HUES6 (cell line): ENCODE results near the gene JAZF1.

ENCODE experiments used
- H3K27ac ChIP-seq: 2 replicates; pipeline ENCODE4 v1.7.0; 2013; ENCODE audit warnings: low read depth, mild to moderate bottlenecking, low read length, inconsistent platforms
- H3K27me3 ChIP-seq: 2 replicates; pipeline ENCODE4 v1.6.1; 2013; ENCODE audit warnings: low read length; ENCODE audit not compliant: control insufficient read depth, insufficient read depth
- H3K36me3 ChIP-seq: 2 replicates; pipeline ENCODE4 v1.6.1; 2013; ENCODE audit warnings: low read length; ENCODE audit not compliant: control insufficient read depth, insufficient read depth
- H3K4me1 ChIP-seq: 2 replicates; pipeline ENCODE4 v1.6.1; 2013; ENCODE audit warnings: low read length; ENCODE audit not compliant: control insufficient read depth, insufficient read depth
- H3K4me3 ChIP-seq: 2 replicates; pipeline ENCODE4 v1.5.1; 2013; ENCODE audit warnings: low read depth, low read length
- H3K9ac ChIP-seq: one replicate; pipeline ENCODE4 v1.6.1; 2013; ENCODE audit warnings: mild to moderate bottlenecking, low read length
- H3K9me3 ChIP-seq: 2 replicates; pipeline ENCODE4 v1.6.1; 2013; ENCODE audit warnings: low read depth, low read length; ENCODE audit not compliant: control insufficient read depth, insufficient read depth

JAZF1 gene

DNA sequence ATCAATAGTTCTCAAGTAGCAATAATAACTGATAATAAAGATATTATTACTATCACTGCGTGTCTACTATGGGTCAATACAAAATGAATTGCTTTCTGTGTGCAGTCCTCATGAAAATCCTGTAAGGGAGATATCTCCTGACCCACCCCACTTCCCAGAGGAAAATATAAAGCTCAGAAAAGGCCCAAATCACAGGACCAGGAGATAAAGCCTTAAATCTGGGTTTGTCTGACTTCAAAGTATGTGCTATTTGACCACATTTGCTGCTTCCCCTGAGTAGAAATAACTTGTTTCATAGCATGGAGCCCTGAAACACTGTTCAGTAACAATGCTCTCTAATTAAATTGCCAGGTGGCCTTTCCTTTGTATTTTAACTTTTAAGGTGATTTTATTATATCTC, 174.1 kb downstream of the JAZF1 start:
- H3K4me1 ChIP-seq: peaks cover 4% of the 10 kb centered on the region; the same call in 1 of the 2 replicates
- H3K27ac ChIP-seq: no peak overlapping the region
- H3K36me3 ChIP-seq: no peaks in the 10 kb centered on the region
- H3K9ac ChIP-seq: no peak overlapping the region
- no peaks in the 10 kb centered on the region for H3K9me3 ChIP-seq
- no peak overlapping the region for H3K4me3 ChIP-seq
- no peaks in the 10 kb centered on the region for H3K27me3 ChIP-seq

DNA sequence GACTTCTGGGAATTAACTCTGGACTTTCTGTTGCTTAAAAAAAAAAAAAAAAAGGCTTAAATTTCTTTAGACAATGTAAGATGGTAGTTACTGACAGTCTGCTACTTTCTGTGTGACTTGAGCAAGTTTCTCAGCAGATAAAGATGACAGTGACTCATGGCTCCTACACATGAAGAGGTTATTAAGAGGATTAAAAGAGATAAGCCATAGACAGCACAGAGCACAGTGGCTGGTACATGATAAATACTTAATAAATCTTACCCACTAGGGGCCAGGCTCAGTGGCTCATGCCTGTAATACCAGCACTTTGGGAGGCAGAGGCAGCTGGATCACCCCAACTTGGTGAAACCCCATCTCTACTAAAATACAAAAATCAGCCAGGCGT, 174.8 kb downstream of the JAZF1 start:
- Histone ChIP-seq H3K36me3 (no peaks in the 10 kb centered on the region), H3K4me3 (no peak overlapping the region), H3K9ac (no peak overlapping the region), H3K27me3 (no peaks in the 10 kb centered on the region), H3K9me3 (no peaks in the 10 kb centered on the region), H3K27ac (no peak overlapping the region), H3K4me1 (peaks cover 4% of the 10 kb centered on the region; the same call in 1 of the 2 replicates)

DNA sequence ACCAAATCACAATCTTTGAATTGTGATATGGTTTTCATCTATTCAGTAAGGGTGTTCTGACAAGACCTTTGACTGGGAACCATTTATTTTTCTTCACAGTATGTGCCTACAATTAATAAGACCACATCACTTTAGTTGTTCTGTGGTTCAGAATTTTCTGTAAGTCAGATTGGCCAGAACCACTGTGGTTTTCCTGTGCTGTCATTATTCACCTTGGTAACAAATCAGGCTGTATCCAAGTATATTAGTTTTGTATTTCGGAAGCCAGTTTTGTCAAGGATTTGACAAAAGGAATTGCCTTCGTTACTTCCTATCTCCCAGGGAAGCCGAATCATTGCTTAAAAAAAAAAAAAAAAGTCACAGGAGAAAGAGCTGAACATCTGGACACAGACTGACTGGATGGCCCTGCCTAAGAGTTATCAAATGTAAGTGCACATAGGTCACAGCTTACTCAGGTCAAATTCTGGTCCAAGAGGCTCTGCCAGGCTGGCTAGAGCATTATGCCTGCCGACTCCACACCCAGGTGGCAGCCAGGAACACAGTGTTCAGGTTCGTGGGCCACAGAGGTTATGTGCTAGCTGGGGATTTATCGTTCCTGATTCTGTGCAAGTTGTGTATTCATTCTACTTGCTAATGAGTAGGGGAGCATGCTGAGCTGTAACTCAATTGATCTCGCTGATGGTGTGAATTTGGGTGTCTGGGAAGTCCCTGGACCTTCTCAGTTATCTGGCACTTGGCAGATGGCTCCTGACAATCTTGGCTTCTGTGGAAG, 175.3 kb downstream of the JAZF1 start:
- no peak overlapping the region for H3K4me3 ChIP-seq
- peak overlapping the region; percentile 6; the same call in 1 of the 2 replicates for H3K27ac ChIP-seq
- H3K9me3 ChIP-seq: no peaks in the 10 kb centered on the region
- H3K4me1 ChIP-seq: peaks cover 4% of the 10 kb centered on the region; the same call in 1 of the 2 replicates
- no peak overlapping the region for H3K9ac ChIP-seq
- no peaks in the 10 kb centered on the region for H3K36me3 ChIP-seq
- no peaks in the 10 kb centered on the region for H3K27me3 ChIP-seq

DNA sequence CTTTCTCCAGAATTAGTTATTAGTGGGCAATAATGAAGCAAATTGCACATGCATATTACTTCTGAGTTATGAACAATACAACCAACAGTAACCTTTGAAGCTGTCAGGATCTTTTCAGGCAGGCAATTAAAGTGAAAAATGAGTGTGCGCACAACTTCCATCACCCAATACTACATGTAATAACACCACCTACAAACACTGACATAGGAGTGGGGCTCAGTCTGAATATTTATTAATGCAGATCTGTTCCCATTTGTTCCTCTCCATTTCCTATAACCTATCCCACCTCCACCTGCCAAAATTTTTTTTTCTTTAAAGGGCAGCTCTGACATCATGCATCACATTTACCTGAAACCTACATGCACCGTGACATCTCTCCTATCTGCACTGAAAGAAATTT, 177.2 kb downstream of the JAZF1 start:
- no peak overlapping the region for H3K27ac ChIP-seq

DNA sequence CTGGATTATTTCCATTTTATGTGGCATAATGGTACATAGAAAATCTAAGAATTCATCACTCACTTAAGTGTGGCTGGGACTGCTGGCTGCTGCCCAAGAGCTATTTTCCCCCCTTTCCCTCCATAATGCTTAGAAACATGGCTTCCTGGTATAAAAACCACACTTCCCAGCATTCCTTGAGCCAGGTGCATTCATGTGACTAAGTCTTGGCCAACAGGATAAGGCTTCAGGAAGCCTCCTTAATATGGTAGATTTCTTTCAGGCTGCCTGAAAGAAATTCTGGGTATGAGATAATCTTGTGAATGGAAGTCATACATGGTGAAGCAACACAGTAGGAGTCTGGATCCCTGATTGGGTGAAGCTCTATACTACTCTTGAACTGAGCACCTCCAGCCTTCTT, 178.0 kb downstream of the JAZF1 start:
- H3K9me3 ChIP-seq: no peaks in the 10 kb centered on the region
- H3K36me3 ChIP-seq: no peaks in the 10 kb centered on the region
- H3K27me3 ChIP-seq: no peaks in the 10 kb centered on the region
- no peak overlapping the region for H3K9ac ChIP-seq
- H3K27ac ChIP-seq: no peak overlapping the region
- peaks cover 4% of the 10 kb centered on the region; the same call in 1 of the 2 replicates for H3K4me1 ChIP-seq
- no peak overlapping the region for H3K4me3 ChIP-seq

More for the DNA sequence above, 177.2 kb downstream of the JAZF1 start:
- H3K9me3 ChIP-seq: no peaks in the 10 kb centered on the region
- no peaks in the 10 kb centered on the region for H3K27me3 ChIP-seq
- H3K9ac ChIP-seq: no peak overlapping the region
- H3K36me3 ChIP-seq: no peaks in the 10 kb centered on the region
- H3K4me3 ChIP-seq: no peak overlapping the region
- peaks cover 4% of the 10 kb centered on the region; the same call in 1 of the 2 replicates for H3K4me1 ChIP-seq

DNA sequence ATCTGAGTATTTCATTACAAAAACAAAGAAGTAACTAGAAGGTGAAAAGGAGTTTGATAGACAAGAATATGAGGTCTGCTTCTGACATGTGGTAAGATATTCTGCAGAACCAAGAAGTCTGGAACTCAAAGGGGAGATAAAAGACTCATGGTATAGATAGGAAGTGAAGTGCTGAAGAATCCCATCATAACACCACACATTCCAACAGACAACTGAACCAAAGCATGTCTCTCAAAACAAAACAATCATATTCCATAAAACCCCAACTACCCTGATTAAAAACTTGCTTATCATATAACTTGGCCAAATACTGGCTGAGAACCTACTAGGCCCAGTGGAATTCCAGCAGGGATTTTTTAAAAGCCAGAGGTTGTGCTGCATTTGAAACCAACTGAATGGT, 178.7 kb downstream of the JAZF1 start:
- peaks cover 4% of the 10 kb centered on the region; the same call in 1 of the 2 replicates for H3K4me1 ChIP-seq
- H3K9me3 ChIP-seq: no peaks in the 10 kb centered on the region
- H3K27me3 ChIP-seq: no peaks in the 10 kb centered on the region
- H3K36me3 ChIP-seq: no peaks in the 10 kb centered on the region
- H3K9ac ChIP-seq: no peak overlapping the region
- no peak overlapping the region for H3K4me3 ChIP-seq
- no peak overlapping the region for H3K27ac ChIP-seq

DNA sequence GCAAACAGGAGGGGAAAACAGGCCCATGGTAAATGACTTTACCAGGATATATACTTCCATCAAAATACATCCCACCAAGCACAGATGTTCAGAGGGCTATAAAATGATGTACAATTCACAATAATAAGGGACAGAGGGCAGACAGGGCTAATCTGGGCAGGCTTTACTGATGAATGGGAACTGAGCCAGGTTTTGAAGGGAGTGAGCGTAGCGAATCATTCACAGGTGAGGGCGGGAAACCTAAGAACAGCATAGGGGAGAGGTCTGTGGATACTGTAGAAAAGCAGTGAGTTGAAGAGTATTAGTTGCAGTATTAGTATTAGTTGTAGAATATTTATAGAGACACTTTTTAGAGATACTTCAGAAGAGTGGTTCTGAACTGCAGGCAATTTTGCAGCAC, 180.8 kb downstream of the JAZF1 start:
- Histone ChIP-seq H3K9ac (no peak overlapping the region), H3K4me3 (no peak overlapping the region), H3K36me3 (no peaks in the 10 kb centered on the region), H3K27me3 (no peaks in the 10 kb centered on the region), H3K4me1 (no peaks in the 10 kb centered on the region), H3K27ac (no peak overlapping the region), H3K9me3 (no peaks in the 10 kb centered on the region)

DNA sequence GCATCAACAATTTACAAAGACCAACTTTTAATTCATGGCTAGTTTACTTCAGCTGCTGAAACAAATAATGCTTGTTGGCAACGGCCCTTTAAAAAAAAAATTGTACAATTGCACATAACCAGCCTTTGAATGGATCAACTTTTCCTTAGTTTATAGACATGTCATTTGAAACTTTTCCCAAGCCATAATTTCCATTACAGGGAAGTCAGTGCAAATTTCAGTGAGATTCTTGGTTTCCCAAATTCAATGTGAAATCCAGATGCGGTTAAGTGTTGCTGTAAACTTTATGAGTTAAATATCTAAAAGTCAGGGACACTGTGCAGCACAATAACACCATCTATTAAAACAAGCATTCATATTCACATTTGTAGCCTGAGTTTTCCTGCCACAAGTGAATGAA, 182.2 kb downstream of the JAZF1 start:
- H3K27ac ChIP-seq: no peak overlapping the region
- no peak overlapping the region for H3K4me3 ChIP-seq
- H3K9ac ChIP-seq: no peak overlapping the region
- H3K4me1 ChIP-seq: peaks cover 2% of the 10 kb centered on the region; the same call in 1 of the 2 replicates
- H3K27me3 ChIP-seq: no peaks in the 10 kb centered on the region
- no peaks in the 10 kb centered on the region for H3K9me3 ChIP-seq
- no peaks in the 10 kb centered on the region for H3K36me3 ChIP-seq

DNA sequence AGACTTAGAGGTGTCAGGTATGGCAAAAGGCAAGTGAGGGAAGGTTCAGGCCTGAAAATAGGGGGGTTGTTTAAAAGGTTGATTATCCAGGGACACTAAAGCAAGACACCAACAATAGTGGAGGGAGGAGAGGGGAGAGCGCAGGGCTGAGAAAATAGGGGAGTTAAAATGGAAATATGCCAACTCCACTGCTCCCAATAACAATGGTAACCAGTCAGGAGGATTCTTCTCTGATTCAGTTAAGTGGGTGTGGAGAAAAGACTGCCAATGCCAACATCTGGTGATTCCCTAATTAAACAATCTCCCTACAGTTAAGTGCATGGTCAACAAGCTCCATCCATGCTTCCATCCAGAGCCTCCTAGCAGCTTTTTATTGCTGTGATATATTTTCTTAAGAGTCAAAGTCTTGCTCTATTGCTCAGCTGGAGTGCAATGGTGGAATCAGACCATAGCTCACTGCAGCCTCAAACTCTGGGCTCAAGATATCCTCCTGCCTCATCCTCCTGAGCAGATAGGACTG, 183.3 kb downstream of the JAZF1 start:
- Histone ChIP-seq H3K27me3 (no peaks in the 10 kb centered on the region), H3K4me3 (no peak overlapping the region), H3K9ac (no peak overlapping the region), H3K9me3 (no peaks in the 10 kb centered on the region), H3K36me3 (no peaks in the 10 kb centered on the region), H3K27ac (no peak overlapping the region), H3K4me1 (peaks cover 5% of the 10 kb centered on the region; the same call in 1 of the 2 replicates)

DNA sequence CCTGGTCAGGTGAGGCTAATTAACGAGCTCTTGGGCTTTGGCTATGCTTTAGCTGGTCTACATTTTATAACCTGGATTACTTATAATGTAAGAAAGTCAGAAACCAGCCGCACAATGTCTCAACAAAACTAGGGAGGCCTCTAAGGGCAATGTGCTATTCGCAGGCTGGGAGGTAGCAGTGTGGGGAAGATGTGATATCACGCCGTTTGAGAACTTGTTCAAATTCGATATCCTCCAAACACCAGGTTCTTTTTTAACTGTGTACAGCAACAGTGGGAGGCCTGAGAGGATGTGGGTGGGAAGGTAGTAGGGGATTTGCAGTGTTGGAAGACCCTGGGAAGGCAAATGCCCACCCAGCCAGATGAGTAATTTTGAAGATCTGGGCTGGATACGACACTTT, 184.5 kb downstream of the JAZF1 start:
- Histone ChIP-seq H3K36me3 (no peaks in the 10 kb centered on the region), H3K9ac (no peak overlapping the region), H3K9me3 (no peaks in the 10 kb centered on the region), H3K4me3 (no peak overlapping the region), H3K27ac (no peak overlapping the region), H3K27me3 (no peaks in the 10 kb centered on the region), H3K4me1 (peaks cover 5% of the 10 kb centered on the region; the same call in 1 of the 2 replicates)

DNA sequence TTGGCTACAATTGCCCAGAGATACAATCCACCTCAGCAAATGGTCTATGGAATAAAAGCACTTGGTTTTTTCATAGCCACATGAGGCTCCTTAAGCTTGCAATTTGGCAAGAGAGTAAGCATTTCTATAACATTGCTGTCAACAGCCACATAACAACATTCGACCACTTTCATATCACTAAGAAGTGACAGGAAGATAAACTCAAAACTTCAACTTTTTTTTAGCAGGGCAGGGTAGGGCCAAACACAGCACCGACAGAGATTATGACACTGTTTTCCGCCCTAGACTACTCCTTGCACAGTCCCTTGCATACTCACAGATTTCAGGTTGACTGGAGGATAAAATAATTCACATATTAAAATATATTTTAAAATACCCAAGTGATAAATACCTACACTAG, 185.4 kb downstream of the JAZF1 start:
- no peak overlapping the region for H3K4me3 ChIP-seq
- no peaks in the 10 kb centered on the region for H3K27me3 ChIP-seq
- no peak overlapping the region for H3K27ac ChIP-seq
- no peak overlapping the region for H3K9ac ChIP-seq
- peaks cover 5% of the 10 kb centered on the region; the same call in 1 of the 2 replicates for H3K4me1 ChIP-seq
- H3K9me3 ChIP-seq: no peaks in the 10 kb centered on the region
- H3K36me3 ChIP-seq: no peaks in the 10 kb centered on the region
